Central memory CD4-positive, alpha-beta T cell (primary cell): ENCODE measurements around the gene PLEKHA8.

Experiments used
- DNase-seq: peaks from one replicate; pipeline ENCODE4 v3.0.0; 2022

Gene PLEKHA8

GRCh38 chr7:30023524-30023923, 4.7 kb upstream of the PLEKHA8 start:
- DNase-seq: no peak

GRCh38 chr7:30026229-30027064, 1.8 kb upstream of the PLEKHA8 start, which contains the start of gene FKBP14:
TSS of gene FKBP14 (minus strand) at chr7:30026702. CDS start at chr7:30026508, 194 bp downstream.
- DNase-seq: peak; percentile 89

- peak; percentile 60 for DNase-seq
Observed at GRCh38 chr7:30027065-30027456, 1.2 kb upstream of the PLEKHA8 start.

GRCh38 chr7:30027740-30028215, 434 bp upstream of the PLEKHA8 start:
- DNase-seq: no peak

DNA sequence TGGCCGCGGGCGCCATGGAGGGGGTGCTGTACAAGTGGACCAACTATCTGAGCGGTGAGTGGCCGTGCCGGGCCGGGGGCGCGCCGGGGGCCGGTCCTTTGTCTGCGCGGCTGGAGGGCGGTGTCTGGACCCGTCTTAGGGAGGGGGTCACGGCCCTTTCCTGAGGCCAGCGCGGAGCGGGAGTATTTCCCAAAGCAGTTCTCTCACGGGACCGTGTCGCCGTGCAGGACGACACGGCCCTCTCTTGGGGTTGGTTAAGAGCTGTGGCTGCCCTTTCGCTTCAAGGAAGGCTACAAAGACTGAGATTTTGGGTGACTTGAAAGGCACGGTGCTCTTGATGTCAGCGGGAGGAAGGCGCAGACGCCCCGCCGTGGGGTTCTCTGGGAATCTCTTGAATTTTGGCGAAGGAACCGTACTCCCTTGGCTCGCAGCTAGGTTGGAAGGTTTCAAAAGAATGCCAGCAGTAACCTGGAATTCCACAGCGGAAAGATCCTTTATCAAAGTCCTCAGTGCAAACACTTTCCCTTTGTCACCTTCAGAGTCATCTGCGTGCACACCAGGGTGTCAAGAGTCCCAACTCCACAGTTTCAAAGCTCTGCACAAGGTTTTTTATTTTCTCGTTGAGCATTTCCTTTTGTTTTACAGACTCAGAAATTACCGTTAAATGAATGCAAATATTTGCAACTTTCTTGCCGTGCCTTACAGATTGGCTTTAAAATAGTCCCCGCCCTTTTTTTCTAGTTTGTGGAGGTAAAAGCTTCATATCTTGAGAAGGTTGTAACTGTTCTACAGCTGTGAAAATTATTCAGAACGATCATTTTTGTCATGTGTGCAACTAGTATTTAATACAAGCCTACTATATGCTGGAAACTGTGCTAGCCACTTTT, 780 bp downstream of the PLEKHA8 start:
- DNase-seq: peak; percentile 22

GRCh38 chr7:30029696-30030095, 1.5 kb downstream of the PLEKHA8 start:
- no peak for DNase-seq

DNA sequence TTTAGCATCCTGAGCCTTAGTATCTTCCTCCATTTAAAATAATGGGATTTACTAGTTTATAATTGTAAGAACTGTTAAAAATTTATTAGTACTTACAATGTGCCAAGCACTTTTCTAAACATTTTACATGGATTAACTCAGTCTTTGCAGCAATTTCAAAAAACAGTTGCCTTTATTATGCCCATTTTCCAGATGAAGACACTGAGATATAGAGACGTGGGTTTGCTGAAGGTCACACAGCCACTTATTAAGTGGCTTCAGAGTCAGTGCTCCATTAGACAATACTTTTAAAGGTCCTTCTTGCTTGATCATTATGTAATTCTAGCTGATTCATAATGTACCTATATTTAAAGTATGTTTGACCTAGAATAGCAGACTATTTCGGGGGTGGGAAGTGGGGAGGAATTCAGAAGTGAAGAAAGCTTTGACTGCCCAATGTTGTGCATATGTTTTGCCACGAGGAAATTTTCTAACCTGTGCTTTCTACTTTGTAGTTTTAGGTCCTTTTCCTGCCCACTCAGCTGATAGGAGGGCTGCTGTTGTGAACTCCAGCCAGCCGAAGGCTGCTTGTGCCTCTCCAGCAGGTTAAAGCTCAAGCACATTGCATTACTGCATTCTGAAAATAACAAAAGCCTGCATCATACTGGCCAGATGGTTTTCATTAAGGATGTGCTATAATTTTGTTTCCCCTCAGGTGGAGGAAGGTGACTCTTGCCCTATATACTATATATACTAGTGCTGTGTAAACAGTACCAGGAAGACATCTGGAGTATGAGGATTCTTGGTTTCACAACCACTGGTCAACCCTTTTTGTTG, 4.3 kb downstream of the PLEKHA8 start:
- DNase-seq: no peak

- DNase-seq: no peak
Observed at GRCh38 chr7:30034501-30034900, 6.3 kb downstream of the PLEKHA8 start.

DNA sequence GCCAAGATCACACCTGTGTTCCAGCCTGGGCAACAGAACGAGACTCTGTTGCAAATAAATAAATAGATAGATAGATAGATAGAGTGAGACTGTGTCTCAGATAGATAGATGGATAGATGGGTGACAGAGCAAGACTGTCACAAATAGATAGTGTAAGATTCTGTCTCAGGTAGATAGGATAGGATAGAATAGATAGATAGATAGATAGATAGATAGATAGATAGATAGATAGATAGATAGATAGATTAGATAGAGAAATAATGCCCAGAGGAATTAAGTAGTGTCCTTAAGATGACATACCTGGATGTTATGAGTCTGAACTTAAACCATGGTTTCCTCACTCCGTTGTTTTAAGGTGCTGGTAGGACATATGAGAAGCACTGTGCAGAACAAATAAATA, 8.0 kb downstream of the PLEKHA8 start:
- no peak for DNase-seq

DNA sequence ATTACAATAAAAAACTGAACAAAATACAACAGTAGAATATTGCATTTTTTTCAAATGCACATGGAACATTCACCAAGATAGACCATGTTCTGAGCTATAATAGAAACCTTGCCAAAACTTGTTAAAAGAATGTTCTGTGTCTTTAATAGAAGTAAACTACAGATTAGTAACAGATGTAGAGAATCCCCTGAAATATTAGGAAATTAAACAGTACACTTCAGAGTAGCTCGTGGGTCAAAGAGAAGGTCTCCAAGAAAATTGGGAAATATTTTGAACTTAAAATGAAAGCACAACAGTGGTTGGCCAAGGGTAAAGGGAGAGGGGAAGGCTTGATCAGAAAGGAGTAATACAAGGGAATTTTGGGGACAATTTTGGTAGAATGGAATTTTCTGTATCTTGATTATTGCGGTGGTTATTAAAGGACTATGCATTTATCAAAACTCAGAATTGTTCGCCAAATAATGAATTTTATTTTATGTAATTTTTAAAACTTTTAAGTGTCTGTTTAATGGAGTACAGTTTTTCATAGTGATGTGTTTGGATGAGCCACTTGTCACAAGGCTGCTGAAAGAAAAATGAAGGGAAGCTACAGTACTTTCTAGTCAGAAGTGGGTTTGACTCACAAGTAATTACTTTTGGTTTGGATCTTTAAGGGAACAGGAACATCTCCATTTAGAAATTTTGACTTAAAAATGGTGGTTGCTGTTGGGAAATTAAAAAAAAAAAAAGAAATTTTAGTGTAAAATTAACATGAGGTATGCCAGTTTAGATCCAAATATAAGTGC, 10.2 kb downstream of the PLEKHA8 start:
- no peak for DNase-seq

DNA sequence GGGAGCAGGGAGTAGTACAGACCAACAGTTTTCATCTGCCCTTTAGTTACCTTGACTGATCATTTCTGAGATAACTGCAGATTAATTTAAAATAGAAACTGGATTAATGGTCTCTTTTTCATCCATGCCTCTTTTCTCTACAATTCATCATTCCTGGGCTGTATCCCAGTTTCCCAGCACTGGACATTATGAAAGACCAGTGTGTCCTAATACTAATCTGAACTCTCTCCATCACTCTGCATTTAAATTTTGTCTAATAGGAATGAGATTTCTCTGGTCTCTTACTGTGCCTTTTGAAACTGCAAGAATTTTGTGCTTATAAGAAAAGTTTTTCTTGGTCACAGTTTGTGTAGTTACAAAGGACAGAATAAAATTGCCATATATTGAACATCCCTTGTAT, 12.7 kb downstream of the PLEKHA8 start:
- DNase-seq: no peak

DNA sequence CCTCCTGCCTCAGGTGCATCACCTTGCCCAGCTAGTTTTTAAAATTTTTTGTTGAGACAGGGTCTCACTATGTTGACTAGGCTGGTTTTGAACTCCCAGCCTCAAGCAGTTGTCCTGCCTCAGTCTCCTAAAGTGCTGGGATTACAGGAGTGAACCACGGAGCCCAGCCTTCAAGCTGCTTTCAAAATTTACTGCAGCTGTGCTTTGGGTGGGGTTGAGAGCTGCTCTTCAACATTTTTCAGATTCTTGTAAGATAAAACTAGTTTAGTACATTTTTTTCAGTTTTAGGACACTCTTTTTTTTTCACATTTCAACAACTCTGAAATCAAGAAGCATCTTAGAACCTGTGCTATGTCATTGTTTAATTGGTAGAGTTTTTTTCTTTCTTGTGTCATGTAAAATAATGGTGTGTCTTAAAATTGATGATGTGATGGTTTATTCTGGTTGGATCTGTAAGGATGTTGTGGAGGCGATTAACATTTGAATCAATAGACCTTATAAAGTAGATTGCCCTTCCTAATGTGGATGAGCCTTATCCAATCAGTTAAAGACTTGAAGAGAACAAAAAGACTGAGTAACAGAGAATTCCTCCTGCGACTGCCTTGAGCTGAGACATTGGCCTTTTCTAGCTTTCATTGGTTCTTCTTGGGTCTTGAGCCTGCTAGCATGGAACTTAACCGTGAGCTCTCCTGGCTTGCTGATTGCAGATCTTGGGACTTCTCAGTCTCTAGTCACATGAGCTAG, 13.5 kb downstream of the PLEKHA8 start:
- DNase-seq: no peak

DNA sequence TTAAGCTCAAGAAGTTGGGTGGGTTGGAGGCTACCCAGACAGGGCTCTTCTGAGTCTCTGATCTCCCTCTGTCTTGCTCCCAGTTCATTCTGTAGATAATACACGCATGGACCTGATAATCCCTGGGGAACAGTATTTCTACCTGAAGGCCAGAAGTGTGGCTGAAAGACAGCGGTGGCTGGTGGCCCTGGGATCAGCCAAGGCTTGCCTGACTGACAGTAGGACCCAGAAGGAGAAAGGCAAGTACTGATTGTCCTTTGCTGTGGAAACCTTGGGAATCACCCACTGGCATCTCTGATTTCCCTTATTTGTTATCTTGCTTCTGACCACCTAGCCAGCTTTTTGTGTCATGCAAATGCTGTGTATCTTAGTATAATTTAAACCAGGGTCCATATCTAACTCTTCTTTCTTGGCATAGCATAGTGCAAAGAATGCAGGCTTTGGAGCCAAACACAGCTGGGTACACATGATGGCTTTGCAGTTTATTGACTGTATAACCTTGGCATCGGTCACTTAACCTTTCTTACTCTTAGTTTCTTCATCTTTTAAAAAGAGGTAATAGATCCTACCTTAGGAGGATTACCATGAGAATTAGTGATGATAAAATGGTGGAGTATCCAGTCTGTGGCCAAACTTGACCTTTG, 18.0 kb downstream of the PLEKHA8 start:
- no peak for DNase-seq

DNA sequence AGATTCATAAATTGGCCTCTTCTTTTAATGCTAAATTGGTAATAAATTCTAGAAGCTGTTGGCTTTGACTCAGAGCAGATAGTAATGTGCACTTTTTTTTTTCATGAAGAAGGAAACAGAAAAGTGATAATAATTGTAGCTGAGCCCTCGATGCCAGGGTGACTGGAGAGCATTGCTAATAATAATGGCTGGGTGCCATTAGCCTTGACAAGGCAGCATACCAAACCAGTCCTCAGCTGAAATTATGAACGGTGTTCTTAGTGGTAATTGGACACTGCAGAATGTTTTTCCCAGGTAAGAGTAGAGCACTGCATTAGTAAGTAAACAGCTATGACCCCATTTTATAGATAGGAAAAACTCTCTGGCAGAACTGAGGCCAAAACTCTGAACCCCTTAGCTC, 18.9 kb downstream of the PLEKHA8 start:
- DNase-seq: no peak

- DNase-seq: no peak
Observed at GRCh38 chr7:30048582-30048981, 20.4 kb downstream of the PLEKHA8 start.

- DNase-seq: no peak
Observed at GRCh38 chr7:30049173-30049572, 21.0 kb downstream of the PLEKHA8 start.

GRCh38 chr7:30053068-30053467, 24.9 kb downstream of the PLEKHA8 start:
- no peak for DNase-seq

GRCh38 chr7:30057741-30058140, 29.5 kb downstream of the PLEKHA8 start:
- no peak for DNase-seq

- DNase-seq: peak; percentile 10
Observed at GRCh38 chr7:30061786-30062185, 33.6 kb downstream of the PLEKHA8 start.

DNA sequence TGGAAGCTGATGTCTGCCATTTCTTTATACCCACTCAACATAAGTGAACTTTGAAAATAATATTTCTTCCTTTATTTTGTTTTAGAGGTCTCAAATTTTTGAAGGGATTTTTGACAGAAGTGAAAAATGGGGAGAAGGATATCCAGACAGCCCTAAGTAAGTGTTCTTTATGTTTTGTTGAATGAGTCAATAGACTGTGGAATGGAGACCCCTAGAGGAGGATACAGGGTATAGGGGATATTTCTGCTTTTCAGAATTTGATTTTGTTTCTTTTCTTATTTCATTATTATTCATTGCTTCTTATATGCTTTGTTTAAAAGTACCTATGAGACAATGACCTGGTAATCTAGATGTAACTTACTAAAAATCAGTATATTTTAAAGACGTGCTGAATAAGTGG, 34.4 kb downstream of the PLEKHA8 start:
- no peak for DNase-seq

- DNase-seq: no peak
Observed at GRCh38 chr7:30065746-30066145, 37.5 kb downstream of the PLEKHA8 start.
